Activated CD8-positive, alpha-beta memory T cell treated with anti-CD3 and anti-CD28 coated beads, Interleukin-2, amount 50 U/mL, for 24 hours (primary cell): ENCODE results near the gene SRR.
"Not testable (repeated sequence)": the region's sequence is repeated elsewhere in the genome, so short reads cannot be mapped to it uniquely, and the experiment has no call there.

Experiments used
- DNase-seq: peaks from one replicate; pipeline ENCODE4 v3.0.0-alpha.2; 2020; ENCODE audit errors: extremely low read depth

SRR gene

GRCh38 chr17:2289878-2290478 is 13.8 kb upstream of the SRR start:
- DNase-seq, result no peak

DNA sequence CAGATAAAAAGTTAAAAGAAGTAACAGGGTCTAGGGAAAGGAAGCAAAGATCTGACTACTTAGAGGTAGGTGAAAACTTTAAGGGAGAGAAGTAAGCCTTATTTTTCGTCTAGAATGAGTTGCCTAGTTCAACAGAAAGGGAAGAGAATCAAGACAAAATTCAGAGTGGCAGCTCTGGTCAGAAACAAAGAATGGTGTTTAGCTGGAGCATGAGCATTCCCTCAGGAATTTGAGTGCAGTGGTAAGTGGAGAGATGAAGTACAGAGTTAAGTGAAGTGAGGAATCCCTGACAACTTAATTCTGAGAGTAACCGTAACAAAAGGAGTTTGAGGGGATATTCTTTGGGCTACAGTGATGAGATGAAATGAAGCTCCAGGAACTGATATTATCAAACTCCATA is 11.7 kb upstream of the SRR start:
- no peak for DNase-seq

- DNase-seq, result no peak
Observed at GRCh38 chr17:2295575-2295974, 8.2 kb upstream of the SRR start.

DNA sequence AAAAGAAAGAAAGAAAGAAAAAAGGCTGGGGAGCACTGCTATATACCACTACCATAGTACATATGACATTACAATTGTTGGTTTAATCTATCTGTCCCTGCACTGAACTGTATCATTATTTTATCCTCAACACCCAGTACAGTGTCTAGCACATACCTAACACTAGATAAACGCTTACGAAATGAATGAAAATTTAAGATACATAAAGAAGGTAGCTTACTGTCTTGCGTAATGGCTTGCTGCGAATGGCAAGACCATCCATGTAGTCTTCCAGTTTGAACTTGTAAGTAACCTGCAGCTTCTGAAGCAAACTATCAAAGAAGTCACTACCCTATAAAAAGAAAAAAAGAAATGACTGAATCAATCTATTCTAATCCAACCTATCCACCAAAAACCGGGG is 6.7 kb upstream of the SRR start:
- DNase-seq, result no peak

GRCh38 chr17:2299136-2299535 is 4.6 kb upstream of the SRR start:
- no peak for DNase-seq

GRCh38 chr17:2299756-2300155 is 4.0 kb upstream of the SRR start:
- DNase-seq, result no peak

DNA sequence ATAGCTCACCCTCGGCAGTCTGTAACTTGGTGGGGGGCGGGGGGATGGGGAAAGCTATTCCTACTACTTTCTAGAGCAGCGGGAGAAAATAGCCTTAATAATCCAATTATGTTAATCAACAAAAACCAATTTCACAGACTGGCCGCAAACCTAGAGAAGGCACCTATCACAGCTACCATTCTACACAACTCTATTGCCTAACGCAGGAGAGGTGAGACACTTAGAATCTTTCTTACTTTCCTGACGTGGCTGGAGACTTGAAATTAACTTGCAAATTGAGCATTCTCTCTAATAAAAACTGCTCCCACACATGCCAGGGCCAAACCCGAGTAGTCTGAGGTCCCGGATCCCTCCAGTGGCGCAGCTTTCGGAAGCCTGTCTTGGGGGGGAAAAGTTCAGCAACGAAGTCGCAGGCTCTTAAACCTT is 959 bp upstream of the SRR start:
- no peak for DNase-seq

- no peak for DNase-seq
Observed at GRCh38 chr17:2304931-2305330, 1.2 kb downstream of the SRR start.

GRCh38 chr17:2309338-2310154 is 5.8 kb downstream of the SRR start:
- DNase-seq, result no peak

GRCh38 chr17:2312736-2313135 is 9.0 kb downstream of the SRR start:
- no peak for DNase-seq

DNA sequence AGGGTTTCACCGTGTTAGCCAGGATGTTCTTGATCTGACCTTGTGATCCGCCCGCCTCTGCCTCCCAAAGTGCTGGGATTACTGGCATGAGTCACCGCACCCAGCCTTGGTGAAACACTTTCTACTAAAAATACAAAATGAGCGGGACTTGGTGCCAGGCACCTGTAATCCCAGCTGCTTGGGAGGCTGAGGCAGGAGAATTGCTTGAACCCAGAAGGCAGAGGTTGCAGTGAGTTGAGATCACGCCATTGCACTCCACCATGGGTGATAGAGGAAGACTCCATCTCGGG is 13.1 kb downstream of the SRR start:
- not testable (repeated sequence) for DNase-seq

- DNase-seq, result no peak
Observed at GRCh38 chr17:2317796-2318195, 14.0 kb downstream of the SRR start.

DNA sequence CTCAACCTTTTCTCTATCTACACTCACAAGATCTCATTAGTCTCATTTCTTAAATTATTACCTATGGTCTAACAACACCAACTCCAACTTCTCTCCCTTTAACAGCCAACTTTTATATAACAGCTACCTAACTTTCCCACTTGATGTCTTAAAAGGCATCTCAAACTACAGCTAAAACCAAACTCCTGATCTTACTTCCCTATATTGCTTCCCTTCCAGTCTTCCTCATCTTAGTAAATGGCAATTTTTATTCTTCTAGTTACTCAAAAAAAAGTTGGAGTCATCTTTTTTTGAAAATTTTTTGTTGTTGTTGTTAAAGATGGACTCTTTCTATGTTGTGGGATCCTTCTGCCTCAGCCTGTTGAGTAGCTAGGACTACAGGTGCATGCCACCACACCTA is 15.3 kb downstream of the SRR start:
- no peak for DNase-seq

DNA sequence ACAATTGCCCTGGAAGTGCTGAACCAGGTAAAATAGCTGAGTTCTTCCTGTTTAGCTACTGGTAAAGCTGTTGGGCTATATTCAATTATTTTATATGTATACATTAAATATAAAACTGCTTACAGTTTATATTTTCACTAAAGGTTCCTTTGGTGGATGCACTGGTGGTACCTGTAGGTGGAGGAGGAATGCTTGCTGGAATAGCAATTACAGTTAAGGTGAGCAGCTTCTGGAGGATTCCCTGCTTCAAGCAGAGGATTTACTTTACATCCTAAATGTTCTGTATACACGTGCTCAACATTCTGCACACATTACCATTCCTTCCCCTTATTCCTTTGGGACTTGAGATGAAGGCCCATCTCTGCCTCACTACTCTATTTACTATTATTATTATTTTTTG is 17.6 kb downstream of the SRR start:
- DNase-seq, result no peak

DNA sequence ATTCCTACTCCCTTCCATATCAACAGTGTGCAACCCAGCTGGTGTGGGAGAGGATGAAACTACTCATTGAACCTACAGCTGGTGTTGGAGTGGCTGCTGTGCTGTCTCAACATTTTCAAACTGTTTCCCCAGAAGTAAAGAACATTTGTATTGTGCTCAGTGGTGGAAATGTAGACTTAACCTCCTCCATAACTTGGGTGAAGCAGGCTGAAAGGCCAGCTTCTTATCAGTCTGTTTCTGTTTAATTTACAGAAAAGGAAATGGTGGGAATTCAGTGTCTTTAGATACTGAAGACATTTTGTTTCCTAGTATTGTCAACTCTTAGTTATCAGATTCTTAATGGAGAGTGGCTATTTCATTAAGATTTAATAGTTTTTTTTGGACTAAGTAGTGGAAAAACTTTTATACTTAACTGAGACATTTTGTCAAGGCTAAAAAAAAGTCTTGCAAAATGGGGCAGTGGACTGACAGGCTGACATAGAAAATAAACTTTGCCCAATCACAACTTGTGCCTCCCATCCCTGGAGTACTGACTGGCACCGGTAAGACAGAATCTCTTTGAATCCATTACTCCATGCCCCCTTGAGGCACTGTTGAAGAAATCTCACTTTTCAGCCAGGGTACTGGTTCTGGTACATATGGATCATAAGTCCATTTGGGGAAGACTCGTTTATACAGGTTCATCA is 20.0 kb downstream of the SRR start:
- no peak for DNase-seq

GRCh38 chr17:2331303-2331702 is 27.6 kb downstream of the SRR start:
- DNase-seq, result no peak

DNA sequence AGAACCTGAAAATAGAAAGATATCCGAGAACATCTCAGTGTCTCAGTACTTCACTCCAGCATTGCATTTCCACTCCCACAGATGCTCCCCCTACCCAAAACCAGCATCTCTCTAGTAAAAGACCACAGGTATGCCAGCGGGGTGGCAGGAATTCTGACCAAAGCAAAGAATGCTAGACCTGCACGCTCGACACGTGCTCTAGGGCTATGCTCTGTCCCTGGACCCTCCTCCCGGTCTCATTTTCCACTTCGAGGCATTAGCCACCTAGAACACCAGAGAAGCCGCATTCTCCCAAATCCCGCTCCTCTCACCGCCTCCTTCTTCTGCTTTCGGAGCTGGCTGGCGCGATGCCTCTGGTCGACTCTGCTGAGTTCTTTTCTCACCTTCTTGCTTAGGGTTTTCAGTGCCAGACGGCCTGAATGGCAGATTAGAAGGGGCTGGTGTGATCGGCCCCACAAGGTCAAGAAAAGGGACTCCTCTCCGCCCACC is 32.0 kb downstream of the SRR start:
- no peak for DNase-seq

DNA sequence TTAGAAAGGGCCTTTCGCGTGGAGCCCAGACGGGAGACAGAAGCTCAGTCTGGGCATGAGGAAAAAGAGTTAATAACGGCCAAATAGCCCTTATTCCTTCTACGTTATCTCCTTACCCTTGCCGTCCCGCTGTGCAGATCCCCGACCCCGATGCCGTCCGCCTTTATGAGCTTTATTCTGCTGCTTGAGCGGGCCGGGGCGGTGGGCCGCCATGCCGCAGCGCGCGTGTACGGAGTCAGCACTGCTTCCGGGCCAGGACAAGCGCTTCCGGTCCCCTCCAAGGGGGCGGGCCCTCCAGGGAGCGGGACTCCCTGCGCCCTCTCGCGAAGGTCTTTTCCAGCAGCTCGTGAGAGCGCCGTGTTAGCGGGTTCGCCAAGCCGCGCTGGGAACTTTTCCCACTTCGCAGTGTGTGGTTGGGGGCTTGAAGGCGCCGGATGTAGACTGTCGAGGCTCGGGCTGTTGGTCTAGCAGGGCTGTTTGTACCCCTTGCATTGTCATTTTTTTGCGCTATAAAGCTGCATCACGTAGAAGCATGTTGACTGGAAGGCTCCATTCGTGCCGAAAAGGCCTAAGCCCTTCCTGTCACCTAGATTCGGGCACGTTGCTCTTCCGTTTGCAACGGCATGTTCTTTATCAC is 32.6 kb downstream of the SRR start, which contains the start of gene TSR1:
Gene TSR1 (minus strand): TSS at position 243 of the 637 bp plus-strand sequence. CDS start 30 bp downstream, at position 213.
- DNase-seq, result peak; percentile 65

DNA sequence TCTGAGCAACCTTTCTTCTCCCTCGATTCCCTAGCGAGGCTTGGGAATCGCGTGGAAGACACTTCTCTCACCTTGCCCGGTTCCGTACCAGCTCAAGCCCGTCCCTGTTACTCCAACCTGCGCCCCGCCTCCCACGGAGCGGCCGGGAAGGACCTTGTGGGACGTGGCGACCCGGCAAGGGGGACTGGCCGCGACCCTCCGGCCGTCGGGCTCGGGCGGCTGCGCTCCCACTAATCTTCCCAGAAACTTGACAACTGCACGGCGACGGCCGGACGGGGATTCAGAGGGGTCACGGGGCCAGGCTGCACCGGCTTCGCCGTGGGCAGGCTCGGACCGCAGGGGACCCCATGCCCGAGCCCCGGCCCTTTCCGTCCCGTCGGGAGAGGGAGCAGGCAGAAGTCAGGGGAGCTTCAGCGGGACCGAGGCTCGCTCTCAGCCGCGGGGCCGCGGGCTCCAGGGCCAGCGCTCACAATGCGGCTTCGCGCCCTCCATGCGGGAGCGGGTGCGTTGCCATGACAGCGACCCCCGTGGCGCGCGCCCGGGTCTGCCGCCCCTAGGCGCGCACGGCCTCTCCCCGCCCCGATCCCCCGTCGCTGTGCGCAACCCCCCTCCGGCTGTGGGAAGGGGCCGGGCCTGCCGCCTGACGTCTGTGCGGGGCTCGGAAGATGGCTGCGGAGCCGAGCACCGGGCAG is 33.2 kb downstream of the SRR start, which contains the start of gene SGSM2:
Gene SGSM2 (plus strand): TSS at position 650 of the 692 bp plus-strand sequence. CDS start 188 bp downstream, outside the sequence.
- DNase-seq, result no peak

GRCh38 chr17:2337544-2338314 is 34.0 kb downstream of the SRR start:
- no peak for DNase-seq

DNA sequence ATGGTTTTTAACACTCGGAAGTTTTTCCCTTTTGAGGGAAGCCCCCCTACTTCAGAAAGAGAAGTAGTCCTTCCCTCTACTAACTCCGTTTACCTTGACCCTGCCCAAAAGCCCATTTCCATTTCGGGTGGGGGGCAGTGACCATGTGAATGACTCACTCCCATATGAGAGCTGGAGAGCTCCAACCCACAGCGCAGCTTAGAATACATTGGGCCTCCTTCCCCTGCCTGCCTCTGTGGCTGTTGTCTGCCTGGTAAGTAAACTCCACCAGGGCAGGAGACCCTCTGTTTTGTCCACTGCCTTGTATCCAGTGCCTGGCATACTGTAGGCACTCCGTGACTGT is 34.5 kb downstream of the SRR start:
- DNase-seq, result no peak
